Neural cell (in vitro differentiated cells): ENCODE data around the gene PPP1R12B.
"Not testable (repeated sequence)": the region's sequence is repeated elsewhere in the genome, so short reads cannot be mapped to it uniquely, and the experiment has no call there.

ENCODE experiments used
- CTCF ChIP-seq: fragments of 450-650 bp; IDR thresholded peaks from 2 replicates; pipeline ENCODE4 v1.5.1; 2014; ENCODE audit warnings: antibody characterized with exemption, mild to moderate bottlenecking, moderate library complexity; ENCODE audit not compliant: poor library complexity, severe bottlenecking
- EP300 ChIP-seq: fragments of 450-650 bp; conservative IDR thresholded peaks from 2 replicates; pipeline ENCODE4 v1.6.1; 2014; ENCODE audit warnings: antibody characterized with exemption, mild to moderate bottlenecking, moderate library complexity; ENCODE audit not compliant: poor library complexity, severe bottlenecking
- EZH2 ChIP-seq: fragments of 200-600, 300-800 bp; shearing (Covaris generic), sonication (generic); IDR thresholded peaks from 2 replicates; pipeline ENCODE4 v1.6.1; 2014; ENCODE audit warnings: antibody characterized with exemption, low read length, borderline replicate concordance, mild to moderate bottlenecking; ENCODE audit not compliant: insufficient read depth, poor library complexity, severe bottlenecking
- POLR2AphosphoS5 ChIP-seq: IDR thresholded peaks from 2 replicates; pipeline ENCODE4 v1.6.1; 2012
- RAD21 ChIP-seq: fragments of 450-650 bp; conservative IDR thresholded peaks from 2 replicates; pipeline ENCODE4 v1.6.1; 2014; ENCODE audit warnings: antibody characterized with exemption, mild to moderate bottlenecking, moderate library complexity
- REST ChIP-seq: IDR thresholded peaks from 2 replicates; pipeline ENCODE4 v1.6.1; 2012; ENCODE audit warnings: borderline replicate concordance
- SMC3 ChIP-seq: fragments of 450-650 bp; conservative IDR thresholded peaks from 2 replicates; pipeline ENCODE4 v1.6.1; 2014; ENCODE audit warnings: antibody characterized with exemption, mild to moderate bottlenecking, moderate library complexity; ENCODE audit not compliant: poor library complexity

- TF ChIP-seq CTCF, RAD21, REST, EP300, POLR2AphosphoS5, SMC3, EZH2: not testable (repeated sequence)
These were observed 281.6 kb downstream of the PPP1R12B start for GRCh38 chr1:202630096-202630495.
